Measurements from ENCODE around the gene PRUNE1.

The PRUNE1 gene

GRCh38 chr1:151058692-151059091, 50.4 kb downstream of the PRUNE1 start:
- H3K36me3 ChIP-seq (ENCODE audit: control insufficient read depth, insufficient read depth, low read length, severe bottlenecking), result peaks cover 29% of the 10 kb centered on the region
- peaks cover 40% of the 10 kb centered on the region for H3K4me1 ChIP-seq (ENCODE audit: control insufficient read depth, insufficient read depth, low read length)
- no peaks in the 10 kb centered on the region for H3K9me3 ChIP-seq (ENCODE audit: control insufficient read depth, low read length)
- peak overlapping the region; percentile 96 for H3K9ac ChIP-seq (ENCODE audit: low read length)
- DNase-seq (ENCODE audit: low read depth), result peak; percentile 60
- peak overlapping the region; percentile 98 for H3K4me3 ChIP-seq (ENCODE audit: low read length)
- H3K27me3 ChIP-seq (replicated peaks; ENCODE audit: control insufficient read depth, insufficient read depth, low read length), result no peaks in the 10 kb centered on the region

DNA sequence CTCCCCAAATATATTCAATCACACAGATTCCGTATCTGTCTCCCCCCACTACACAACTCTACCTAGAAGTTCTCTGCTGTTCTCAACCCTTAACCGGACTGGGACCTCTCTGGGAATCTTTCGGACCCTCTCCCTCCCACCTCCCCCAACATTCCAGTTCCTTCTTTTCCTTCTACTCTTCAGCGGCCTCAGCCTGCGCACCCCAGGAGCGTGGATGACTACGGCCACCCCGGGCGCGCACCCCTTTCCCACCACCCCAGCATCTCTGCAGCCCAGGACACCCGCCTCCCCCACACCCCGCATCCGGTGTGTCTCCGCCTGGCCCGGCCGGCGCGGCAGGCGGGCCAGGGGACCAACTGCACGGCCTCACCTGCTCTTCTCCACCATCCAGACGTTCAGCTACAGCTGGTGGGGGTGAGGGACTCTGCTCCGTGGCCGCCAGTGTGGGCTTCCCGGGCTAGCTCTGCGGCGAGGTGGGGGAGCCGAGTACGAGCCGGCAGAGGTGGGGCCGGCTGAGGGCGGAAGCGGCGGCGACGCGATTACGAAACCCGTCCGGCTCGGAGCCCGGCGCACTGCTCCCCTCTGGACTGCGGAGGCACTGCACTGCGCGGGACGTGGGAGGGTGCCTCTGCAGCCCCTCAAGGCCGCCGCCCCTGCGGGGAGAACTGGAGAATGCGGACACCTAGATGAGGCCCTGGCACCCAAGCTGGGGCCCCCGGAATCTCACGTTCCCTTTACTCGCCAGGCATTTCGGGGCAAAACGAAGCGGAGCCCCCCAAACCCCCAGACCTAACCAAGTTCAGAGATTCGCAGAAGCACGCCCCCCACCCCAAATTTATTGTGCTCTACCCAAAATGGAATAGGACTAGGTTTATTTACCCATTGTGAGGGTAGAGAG, 51.1 kb downstream of the PRUNE1 start, which contains the start of gene CDC42SE1:
CDC42SE1 (minus strand) TSS at position 514 of the 898 bp plus-strand sequence. CDS start 3,892 bp downstream, outside the sequence.
- DNase-seq (ENCODE audit: low read depth), result peak; percentile 96
- peaks cover 23% of the 10 kb centered on the region for H3K36me3 ChIP-seq (ENCODE audit: control insufficient read depth, insufficient read depth, low read length, severe bottlenecking)
- H3K27me3 ChIP-seq (replicated peaks; ENCODE audit: control insufficient read depth, insufficient read depth, low read length), result no peaks in the 10 kb centered on the region
- peak within 1 kb of the TSS; percentile 96 for H3K9ac ChIP-seq (ENCODE audit: low read length)
- H3K9me3 ChIP-seq (ENCODE audit: control insufficient read depth, low read length), result no peaks in the 10 kb centered on the region
- peaks cover 40% of the 10 kb centered on the region for H3K4me1 ChIP-seq (ENCODE audit: control insufficient read depth, insufficient read depth, low read length)
- peak within 1 kb of the TSS; percentile 98 for H3K4me3 ChIP-seq (ENCODE audit: low read length)

GRCh38 chr1:151060007-151060656, 51.9 kb downstream of the PRUNE1 start, which contains the start of gene MLLT11:
Gene MLLT11 (plus strand): TSS chr1:151060397. CDS start chr1:151067225, 6,828 bp downstream.
- DNase-seq (ENCODE audit: low read depth), result peak; percentile 89
- Histone ChIP-seq H3K27me3 (replicated peaks; ENCODE audit: control insufficient read depth, insufficient read depth, low read length) (no peaks in the 10 kb centered on the region), H3K9ac (ENCODE audit: low read length) (peak within 1 kb of the TSS; percentile 96), H3K4me3 (ENCODE audit: low read length) (peak within 1 kb of the TSS; percentile 98), H3K36me3 (ENCODE audit: control insufficient read depth, insufficient read depth, low read length, severe bottlenecking) (peaks cover 15% of the 10 kb centered on the region), H3K9me3 (ENCODE audit: control insufficient read depth, low read length) (no peaks in the 10 kb centered on the region), H3K4me1 (ENCODE audit: control insufficient read depth, insufficient read depth, low read length) (peaks cover 40% of the 10 kb centered on the region)

DNA sequence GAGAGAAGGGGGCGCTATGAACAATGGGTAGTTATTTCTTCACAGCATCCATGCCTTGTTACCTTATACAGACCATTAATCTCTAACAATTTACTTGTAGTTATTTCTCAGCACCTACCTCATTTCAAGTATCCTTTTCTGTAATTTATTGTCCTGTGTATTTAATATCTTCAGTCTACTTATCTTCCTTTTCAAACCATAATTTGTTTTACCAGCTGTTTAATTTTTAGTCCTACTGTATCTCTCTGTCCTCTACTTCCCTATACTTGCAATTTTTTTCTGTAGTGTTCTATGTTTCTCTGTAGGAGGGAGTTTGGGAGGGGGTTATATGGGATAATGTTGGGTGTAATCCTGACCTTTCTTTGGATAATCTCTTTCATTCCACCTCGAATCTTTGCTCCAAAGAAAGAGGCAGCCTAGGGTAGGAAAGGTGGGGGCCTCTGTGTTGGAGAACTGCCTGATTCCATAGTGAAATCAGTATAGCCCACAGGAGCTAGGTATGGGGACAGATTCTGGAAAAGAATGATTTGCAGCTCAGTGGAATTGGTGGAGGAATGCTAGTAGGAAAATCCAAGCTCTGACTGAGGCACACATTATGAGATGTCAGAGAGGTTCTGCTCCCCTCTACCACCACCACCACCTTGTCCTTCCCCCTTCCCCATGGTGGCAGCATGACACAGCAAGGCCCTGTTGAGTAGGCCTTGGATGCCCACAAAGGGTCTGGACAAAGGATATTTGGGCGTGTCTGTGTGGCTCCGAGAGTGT, 52.6 kb downstream of the PRUNE1 start:
- Histone ChIP-seq H3K9ac (ENCODE audit: low read length) (peak overlapping the region; percentile 96), H3K4me3 (ENCODE audit: low read length) (peak overlapping the region; percentile 98), H3K4me1 (ENCODE audit: control insufficient read depth, insufficient read depth, low read length) (peaks cover 41% of the 10 kb centered on the region), H3K9me3 (ENCODE audit: control insufficient read depth, low read length) (no peaks in the 10 kb centered on the region), H3K36me3 (ENCODE audit: control insufficient read depth, insufficient read depth, low read length, severe bottlenecking) (peaks cover 8% of the 10 kb centered on the region), H3K27me3 (replicated peaks; ENCODE audit: control insufficient read depth, insufficient read depth, low read length) (no peaks in the 10 kb centered on the region)
- DNase-seq (ENCODE audit: low read depth), result peak; percentile 42

DNA sequence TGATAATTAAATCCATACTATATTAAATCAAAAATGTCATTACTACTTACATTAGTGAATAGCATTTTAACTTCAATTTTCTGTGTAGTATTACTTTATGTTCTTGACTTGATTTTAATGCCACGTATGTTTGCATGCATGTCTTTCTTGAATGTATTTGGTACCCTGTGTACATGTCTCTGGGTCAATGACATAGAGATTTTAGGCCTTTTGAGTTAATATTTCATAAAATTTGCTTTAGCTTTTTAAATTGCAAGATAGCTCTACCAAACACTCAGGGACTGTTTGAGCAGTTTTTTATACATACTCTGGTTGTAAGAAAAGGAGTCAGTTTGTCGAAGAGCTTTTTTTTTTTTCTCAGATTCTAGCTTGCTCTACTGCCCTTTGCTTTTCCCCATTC, 53.5 kb downstream of the PRUNE1 start:
- no peak overlapping the region for H3K4me3 ChIP-seq (ENCODE audit: low read length)
- H3K27me3 ChIP-seq (replicated peaks; ENCODE audit: control insufficient read depth, insufficient read depth, low read length), result no peaks in the 10 kb centered on the region
- no peaks in the 10 kb centered on the region for H3K36me3 ChIP-seq (ENCODE audit: control insufficient read depth, insufficient read depth, low read length, severe bottlenecking)
- DNase-seq (ENCODE audit: low read depth), result peak; percentile 34
- H3K4me1 ChIP-seq (ENCODE audit: control insufficient read depth, insufficient read depth, low read length), result peaks cover 32% of the 10 kb centered on the region
- no peaks in the 10 kb centered on the region for H3K9me3 ChIP-seq (ENCODE audit: control insufficient read depth, low read length)
- H3K9ac ChIP-seq (ENCODE audit: low read length), result no peak overlapping the region

DNA sequence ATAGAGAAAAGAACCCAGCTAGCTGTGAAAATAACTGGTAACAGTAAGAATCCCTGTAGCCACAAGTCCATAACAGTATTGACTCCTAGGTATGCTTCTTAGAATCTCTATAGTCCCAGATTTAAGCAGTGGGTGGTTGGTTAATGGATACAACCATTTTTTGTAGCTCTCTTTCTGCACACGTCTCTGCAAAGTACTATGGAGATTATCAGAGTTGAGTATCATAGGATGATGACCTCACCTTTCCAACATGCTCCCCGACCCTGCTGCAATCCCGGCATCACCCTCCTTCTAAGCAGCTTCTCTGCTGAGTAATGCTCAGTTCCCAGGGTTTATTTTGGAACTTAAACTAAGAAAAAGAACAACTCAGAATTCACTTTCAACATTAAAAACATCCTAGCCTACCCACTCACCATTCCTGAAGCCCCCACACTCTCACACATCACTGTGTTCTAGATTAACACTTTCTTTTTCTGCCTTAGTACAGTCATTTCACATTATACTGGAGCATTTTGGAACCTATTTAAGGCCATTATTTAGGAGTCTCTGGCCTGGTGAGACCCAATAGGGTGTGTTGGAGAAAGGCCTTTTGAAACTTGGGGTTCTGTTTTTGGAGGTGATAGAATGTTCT, 54.6 kb downstream of the PRUNE1 start:
- Histone ChIP-seq H3K9ac (ENCODE audit: low read length) (peak overlapping the region; percentile 66), H3K9me3 (ENCODE audit: control insufficient read depth, low read length) (no peaks in the 10 kb centered on the region), H3K4me1 (ENCODE audit: control insufficient read depth, insufficient read depth, low read length) (peaks cover 20% of the 10 kb centered on the region), H3K36me3 (ENCODE audit: control insufficient read depth, insufficient read depth, low read length, severe bottlenecking) (no peaks in the 10 kb centered on the region), H3K4me3 (ENCODE audit: low read length) (no peak overlapping the region), H3K27me3 (replicated peaks; ENCODE audit: control insufficient read depth, insufficient read depth, low read length) (no peaks in the 10 kb centered on the region)
- peak; percentile 81 for DNase-seq (ENCODE audit: low read depth)

- Histone ChIP-seq H3K4me3 (ENCODE audit: low read length) (no peak overlapping the region), H3K36me3 (ENCODE audit: control insufficient read depth, insufficient read depth, low read length, severe bottlenecking) (no peaks in the 10 kb centered on the region)
These were observed 56.9 kb downstream of the PRUNE1 start for GRCh38 chr1:151065089-151065645.

GRCh38 chr1:151067185-151067584, 58.9 kb downstream of the PRUNE1 start:
- Histone ChIP-seq H3K27me3 (replicated peaks; ENCODE audit: control insufficient read depth, insufficient read depth, low read length) (no peaks in the 10 kb centered on the region), H3K9ac (ENCODE audit: low read length) (no peak overlapping the region), H3K4me1 (ENCODE audit: control insufficient read depth, insufficient read depth, low read length) (peaks cover 15% of the 10 kb centered on the region), H3K9me3 (ENCODE audit: control insufficient read depth, low read length) (no peaks in the 10 kb centered on the region), H3K36me3 (ENCODE audit: control insufficient read depth, insufficient read depth, low read length, severe bottlenecking) (no peaks in the 10 kb centered on the region), H3K4me3 (ENCODE audit: low read length) (no peak overlapping the region)
- no peak for DNase-seq (ENCODE audit: low read depth)

More at GRCh38 chr1:151065089-151065645, 56.9 kb downstream of the PRUNE1 start:
- no peak overlapping the region for H3K9ac ChIP-seq (ENCODE audit: low read length)
- no peak for DNase-seq (ENCODE audit: low read depth)
- H3K27me3 ChIP-seq (replicated peaks; ENCODE audit: control insufficient read depth, insufficient read depth, low read length), result no peaks in the 10 kb centered on the region
- H3K4me1 ChIP-seq (ENCODE audit: control insufficient read depth, insufficient read depth, low read length), result peaks cover 17% of the 10 kb centered on the region
- no peaks in the 10 kb centered on the region for H3K9me3 ChIP-seq (ENCODE audit: control insufficient read depth, low read length)

DNA sequence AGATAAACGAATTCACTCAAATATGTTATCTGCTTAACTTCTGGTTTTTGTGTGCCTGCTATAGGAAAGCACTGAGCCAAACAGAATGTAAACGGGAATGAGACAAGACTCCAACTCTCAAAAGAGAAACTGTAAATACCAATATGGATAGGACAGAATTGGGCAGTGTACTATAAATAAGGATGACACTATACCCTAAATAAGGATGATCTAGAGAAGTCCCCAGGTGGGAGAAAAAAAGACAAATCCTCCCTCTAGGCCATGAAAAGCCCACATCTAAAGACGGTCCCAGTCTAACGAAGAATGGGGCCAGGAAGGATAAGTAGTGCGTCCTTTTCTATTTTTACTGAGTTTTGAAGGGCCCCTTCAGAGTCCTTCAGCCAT, 60.8 kb downstream of the PRUNE1 start:
- Histone ChIP-seq H3K9me3 (ENCODE audit: control insufficient read depth, low read length) (no peaks in the 10 kb centered on the region), H3K36me3 (ENCODE audit: control insufficient read depth, insufficient read depth, low read length, severe bottlenecking) (no peaks in the 10 kb centered on the region), H3K27me3 (replicated peaks; ENCODE audit: control insufficient read depth, insufficient read depth, low read length) (no peaks in the 10 kb centered on the region), H3K9ac (ENCODE audit: low read length) (no peak overlapping the region), H3K4me3 (ENCODE audit: low read length) (no peak overlapping the region), H3K4me1 (ENCODE audit: control insufficient read depth, insufficient read depth, low read length) (peaks cover 12% of the 10 kb centered on the region)
- DNase-seq (ENCODE audit: low read depth), result no peak

DNA sequence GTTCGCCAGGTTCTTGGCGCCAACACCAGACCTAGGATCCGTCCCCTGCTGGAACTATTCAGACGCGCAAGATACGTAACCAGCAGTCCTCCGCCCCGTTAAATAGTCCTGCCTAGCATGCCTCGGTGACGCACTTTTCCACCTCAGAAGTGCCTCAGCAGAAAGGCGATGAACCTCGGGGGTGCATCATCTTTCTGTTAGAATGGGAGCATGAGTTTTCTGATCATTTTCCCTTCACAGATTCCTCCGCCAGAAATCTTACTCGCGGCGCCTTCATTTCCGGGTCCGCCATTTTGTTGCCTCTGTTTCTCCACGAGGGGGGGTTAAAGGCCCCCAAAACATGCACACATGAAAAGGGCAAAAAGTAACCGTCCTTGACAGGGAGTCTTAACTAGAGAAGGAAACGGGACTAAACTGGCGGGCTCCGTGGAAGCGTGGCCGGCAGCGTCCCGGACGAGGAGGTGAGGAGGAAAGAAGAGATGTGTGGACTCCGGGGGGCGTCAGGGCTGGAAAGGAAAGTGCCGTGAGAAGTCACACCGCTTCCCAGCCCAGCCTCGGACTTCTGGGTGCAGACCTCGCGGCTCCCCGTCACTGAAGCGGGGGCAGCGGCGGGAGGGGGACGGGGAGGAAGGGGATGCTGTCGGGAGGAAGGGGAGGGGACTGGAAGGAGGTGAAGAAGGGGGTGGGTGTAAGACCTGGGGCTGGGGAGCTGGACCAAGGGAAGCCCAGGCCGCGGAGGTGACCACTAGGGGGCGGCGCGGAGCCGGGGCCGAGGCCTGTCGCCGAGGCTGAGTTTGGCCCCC, 62.4 kb downstream of the PRUNE1 start, which contains the start of gene GABPB2:
GABPB2 (plus strand) TSS at position 288 of the 803 bp plus-strand sequence. CDS start 17,429 bp downstream, outside the sequence.
- Histone ChIP-seq H3K36me3 (ENCODE audit: control insufficient read depth, insufficient read depth, low read length, severe bottlenecking) (peaks cover 3% of the 10 kb centered on the region), H3K27me3 (replicated peaks; ENCODE audit: control insufficient read depth, insufficient read depth, low read length) (no peaks in the 10 kb centered on the region), H3K4me1 (ENCODE audit: control insufficient read depth, insufficient read depth, low read length) (peaks cover 9% of the 10 kb centered on the region), H3K9ac (ENCODE audit: low read length) (peak within 1 kb of the TSS; percentile 95), H3K4me3 (ENCODE audit: low read length) (peak within 1 kb of the TSS; percentile 90), H3K9me3 (ENCODE audit: control insufficient read depth, low read length) (no peaks in the 10 kb centered on the region)
- peak; percentile 97 for DNase-seq (ENCODE audit: low read depth)

Measured in adipocyte (in vitro differentiated cells).